Caco-2 (cell line): Measurements from ENCODE around the gene SFSWAP. TPM values are rescaled to one million over a fixed set of nuclear protein-coding genes. Genes with fewer than 3 reads are reported as not detected.

Source experiments
- BruUV-seq: library from RNA; stranded (reverse); fragments of 400-500 nt; replicated peaks from 2 replicates; lab custom pipeline; 2021; lab: Mats Ljungman, UMichigan
- CTCF ChIA-PET: fragments of 300-600 bp; sonication (Branson Sonifier 250); formaldehyde crosslinking; loops from one replicate; lab custom pipeline; 2022; ENCODE audit warnings: antibody characterized with exemption; lab: Charles Lee
- POLR2A ChIA-PET: fragments of 300-600 bp; sonication (Branson Sonifier 250); formaldehyde crosslinking; loops from one replicate; lab custom pipeline; 2022; ENCODE audit warnings: antibody characterized with exemption; lab: Charles Lee
- DNase-seq, 2 experiments: peaks; one replicate each; pipeline versions ENCODE4 v3.0.0 to v3.0.0-alpha.2; 2020 to 2022
- H3K27me3 ChIP-seq: replicated peaks from 2 replicates; pipeline ENCODE4 v1.6.0; 2011; ENCODE audit warnings: low read length; ENCODE audit not compliant: control insufficient read depth, insufficient read depth
- H3K36me3 ChIP-seq: 2 replicates; pipeline ENCODE4 v1.5.1; 2011; ENCODE audit warnings: low read length; ENCODE audit not compliant: control insufficient read depth, insufficient read depth
- H3K4me1 ChIP-seq: fragments of 250-450 bp; sonication (Bioruptor Pico); 2 replicates; pipeline ENCODE4 v1.5.1; 2020; ENCODE audit warnings: mild to moderate bottlenecking
- H3K4me3 ChIP-seq: 2 replicates; pipeline ENCODE4 v1.5.1; 2011; ENCODE audit warnings: low read depth, mild to moderate bottlenecking, control low read depth, low read length
- H3K9me3 ChIP-seq: fragments of 250-450 bp; sonication (Bioruptor Pico); 2 replicates; pipeline ENCODE4 v1.5.1; 2020; ENCODE audit warnings: mild to moderate bottlenecking, moderate library complexity
- H3K27ac Mint-ChIP-seq: one replicate; pipeline ENCODE4 v1.8.0; 2022; ENCODE audit warnings: mixed read lengths; ENCODE audit not compliant: unreplicated experiment
- H3K27me3 Mint-ChIP-seq: one replicate; pipeline ENCODE4 v1.8.0; 2022; ENCODE audit warnings: mixed read lengths; ENCODE audit not compliant: insufficient read depth, unreplicated experiment
- H3K36me3 Mint-ChIP-seq: one replicate; pipeline ENCODE4 v1.8.0; 2022; ENCODE audit warnings: mild to moderate bottlenecking, mixed read lengths; ENCODE audit not compliant: insufficient read depth, unreplicated experiment
- H3K4me1 Mint-ChIP-seq: one replicate; pipeline ENCODE4 v1.8.0; 2022; ENCODE audit warnings: low read depth, mixed read lengths; ENCODE audit not compliant: unreplicated experiment
- H3K4me3 Mint-ChIP-seq: one replicate; pipeline ENCODE4 v1.8.0; 2022; ENCODE audit warnings: mild to moderate bottlenecking, moderate library complexity, mixed read lengths; ENCODE audit not compliant: unreplicated experiment
- H3K9me3 Mint-ChIP-seq: one replicate; pipeline ENCODE4 v1.8.0; 2022; ENCODE audit warnings: mixed read lengths; ENCODE audit not compliant: unreplicated experiment
- CTCF ChIP-seq, 2 experiments: fragments of 200-600 bp in 1 of 2; IDR thresholded peaks; 1 replicate in 1 of 2; 2 replicates in 1 of 2; pipeline versions ENCODE4 v1.5.1 to v1.8.0; 2011 to 2022; ENCODE audit warnings: antibody characterized with exemption in 1 of 2, control low read depth in 1 of 2, inconsistent platforms in 1 of 2, low read depth in 1 of 2, low read length in 1 of 2, mild to moderate bottlenecking in 1 of 2, moderate library complexity in 1 of 2; ENCODE audit not compliant: insufficient read depth in 1 of 2, severe bottlenecking in 1 of 2, unreplicated experiment in 1 of 2
- intact Hi-C: fragments of 100-400 bp; cut with micrococcal nuclease; formaldehyde crosslinking; loops from one replicate; pipeline ENCODE4 v1.10.0; 2022; ENCODE audit not compliant: unreplicated experiment
- total RNA-seq: library from RNA; stranded (reverse); gene quantifications from 2 replicates; pipeline ENCODE4 v1.2.3, GENCODE V29; 2022

The SFSWAP gene
- total RNA-seq, 1 experiment from 2014 or later = 42.3 TPM

DNA sequence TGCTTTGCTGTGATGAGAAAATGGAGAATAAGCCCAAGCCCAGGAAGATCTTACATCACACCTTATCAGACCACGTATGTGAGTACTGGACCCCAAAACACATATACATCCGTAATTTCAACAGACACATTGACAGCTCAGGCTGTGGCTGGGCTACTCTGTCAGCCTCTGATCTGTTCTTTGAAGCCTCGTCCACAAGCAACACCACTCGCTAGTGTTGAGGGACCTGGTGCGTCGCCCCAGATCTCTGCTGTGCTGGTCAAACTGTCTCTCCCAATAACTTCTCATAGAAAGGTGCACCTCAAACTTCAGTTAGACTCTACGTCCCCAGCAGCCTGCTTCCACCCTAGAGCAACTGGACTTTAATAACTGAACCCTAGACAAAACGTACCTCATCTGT is 10.6 kb upstream of the SFSWAP start:
- no peak for TF ChIP-seq CTCF (IDR thresholded peaks at IDR 0.05; ENCODE audit: insufficient read depth in 1 of 2, low read depth in 1 of 2, low read length in 1 of 2, severe bottlenecking in 1 of 2, unreplicated experiment in 1 of 2)
- no peaks in the 10 kb centered on the region for H3K4me1 Mint-ChIP-seq
- intact Hi-C loops = no loop called here
- no peaks in the 10 kb centered on the region for H3K9me3 ChIP-seq
- no peaks in the 10 kb centered on the region for H3K4me1 ChIP-seq
- no peaks in the 10 kb centered on the region for H3K36me3 Mint-ChIP-seq
- no peaks in the 10 kb centered on the region for H3K9me3 Mint-ChIP-seq
- no peak for DNase-seq
- H3K27me3 Mint-ChIP-seq = peaks cover 20% of the 10 kb centered on the region
- no peaks in the 10 kb centered on the region for H3K36me3 ChIP-seq
- H3K4me3 ChIP-seq = no peak overlapping the region
- POLR2A ChIA-PET = no interaction called here
- no peak overlapping the region for H3K27ac Mint-ChIP-seq
- CTCF ChIA-PET = no interaction called here
- no peaks in the 10 kb centered on the region for H3K27me3 ChIP-seq
- no peak overlapping the region for H3K4me3 Mint-ChIP-seq
- no TSS peak for BruUV-seq

DNA sequence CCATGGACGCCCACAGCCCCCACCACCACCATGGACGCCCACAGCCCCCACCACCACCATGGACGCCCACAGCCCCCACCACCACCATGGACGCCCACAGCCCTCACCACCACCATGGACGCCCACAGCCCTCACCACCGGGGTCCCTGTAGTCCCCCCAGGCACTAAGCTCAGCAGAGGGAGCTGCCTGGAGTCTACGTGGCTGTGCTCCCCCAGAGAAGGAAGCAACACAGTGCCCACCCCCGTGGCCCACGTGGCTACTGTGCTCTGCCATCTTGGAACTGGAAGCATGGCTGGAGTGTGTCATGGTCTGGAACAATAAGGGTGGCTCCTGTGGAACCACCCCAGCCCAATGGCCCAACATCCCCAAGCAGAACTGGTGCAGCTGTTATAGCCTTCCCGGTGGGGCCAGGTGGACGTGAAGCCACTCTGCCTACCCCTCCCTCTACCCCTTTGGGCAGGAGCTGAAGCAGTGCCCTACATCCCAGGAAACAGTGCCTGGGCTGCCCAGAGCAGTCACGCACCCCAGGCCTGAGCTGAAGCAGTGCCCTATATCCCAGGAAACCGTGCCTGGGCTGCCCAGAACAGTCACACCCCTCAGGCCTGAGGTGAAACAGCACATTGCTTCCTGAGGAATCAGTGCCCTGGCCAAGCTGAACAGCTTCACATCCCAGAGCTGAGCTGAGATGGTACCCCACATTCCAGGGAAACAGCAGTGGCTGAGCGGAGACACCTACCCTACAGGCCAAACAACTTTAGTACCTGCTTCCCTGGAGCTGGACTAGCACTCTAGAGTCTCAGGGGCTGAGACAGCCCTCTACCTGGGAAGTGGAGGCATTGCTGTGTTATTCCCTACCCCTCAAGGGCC is 9.0 kb upstream of the SFSWAP start:
- no peaks in the 10 kb centered on the region for H3K36me3 ChIP-seq
- H3K9me3 ChIP-seq = no peaks in the 10 kb centered on the region; the same call in 1 of the 2 replicates
- H3K36me3 Mint-ChIP-seq = no peaks in the 10 kb centered on the region
- H3K9me3 Mint-ChIP-seq = no peaks in the 10 kb centered on the region
- POLR2A ChIA-PET = no interaction called here
- intact Hi-C loops = no loop called here
- DNase-seq = no peak
- H3K27ac Mint-ChIP-seq = no peak overlapping the region
- H3K4me3 ChIP-seq = no peak overlapping the region
- H3K4me3 Mint-ChIP-seq = no peak overlapping the region
- no peaks in the 10 kb centered on the region for H3K27me3 ChIP-seq
- no peaks in the 10 kb centered on the region for H3K4me1 ChIP-seq
- H3K4me1 Mint-ChIP-seq = no peaks in the 10 kb centered on the region
- TF ChIP-seq CTCF (IDR thresholded peaks at IDR 0.05; ENCODE audit: insufficient read depth in 1 of 2, low read depth in 1 of 2, low read length in 1 of 2, severe bottlenecking in 1 of 2, unreplicated experiment in 1 of 2) = no peak
- H3K27me3 Mint-ChIP-seq = peaks cover 16% of the 10 kb centered on the region
- CTCF ChIA-PET = interaction anchor here (0.8 kb wide), 1 partner anchor 52 kb away, joined by 4 read pairs; no protein-coding TSS in a partner anchor
- BruUV-seq = no TSS peak

GRCh38 chr12:131702573-131702877 is 8.4 kb upstream of the SFSWAP start:
- Mint-ChIP-seq H3K27me3 (peaks cover 16% of the 10 kb centered on the region), H3K36me3 (no peaks in the 10 kb centered on the region), H3K27ac (no peak overlapping the region), H3K4me3 (no peak overlapping the region), H3K4me1 (no peaks in the 10 kb centered on the region), H3K9me3 (no peaks in the 10 kb centered on the region)
- BruUV-seq = no TSS peak
- Histone ChIP-seq H3K4me1 (no peaks in the 10 kb centered on the region), H3K36me3 (no peaks in the 10 kb centered on the region), H3K4me3 (no peak overlapping the region), H3K27me3 (no peaks in the 10 kb centered on the region), H3K9me3 (no peaks in the 10 kb centered on the region; the same call in 1 of the 2 replicates)
- POLR2A ChIA-PET = no interaction called here
- TF ChIP-seq CTCF (IDR thresholded peaks at IDR 0.05; ENCODE audit: insufficient read depth in 1 of 2, low read depth in 1 of 2, low read length in 1 of 2, severe bottlenecking in 1 of 2, unreplicated experiment in 1 of 2) = no peak
- CTCF ChIA-PET = interaction anchor here (0.8 kb wide), 1 partner anchor 51 kb away, joined by 4 read pairs; no protein-coding TSS in a partner anchor
- no peak for DNase-seq
- intact Hi-C loops = no loop called here
